GM12875 (cell line): ENCODE measurements around the gene RAB7A.

Source experiments
- H3K4me3 ChIP-seq: one replicate; pipeline ENCODE4 v1.5.1; 2011; ENCODE audit warnings: low read depth, low read length, control low read depth
- CTCF ChIP-seq: IDR thresholded peaks from 2 replicates; pipeline ENCODE4 v1.5.1; 2011; ENCODE audit warnings: low read depth, mild to moderate bottlenecking, control low read depth, inconsistent platforms, low read length, moderate library complexity, borderline replicate concordance; ENCODE audit not compliant: insufficient read depth

RAB7A gene

GRCh38 chr3:128702391-128702790 lies 23.6 kb upstream of the RAB7A start:
- no peak overlapping the region for H3K4me3 ChIP-seq
- TF ChIP-seq CTCF: no peak

- TF ChIP-seq CTCF: no peak
Measured at GRCh38 chr3:128703561-128703960, 22.4 kb upstream of the RAB7A start.

GRCh38 chr3:128706086-128706615 lies 19.8 kb upstream of the RAB7A start:
- TF ChIP-seq CTCF: no peak
- H3K4me3 ChIP-seq: no peak overlapping the region

More at GRCh38 chr3:128703561-128703960, 22.4 kb upstream of the RAB7A start:
- H3K4me3 ChIP-seq: no peak overlapping the region

GRCh38 chr3:128707928-128708494 lies 18.0 kb upstream of the RAB7A start:
- no peak overlapping the region for H3K4me3 ChIP-seq
- TF ChIP-seq CTCF: no peak

- no peak for TF ChIP-seq CTCF
- no peak overlapping the region for H3K4me3 ChIP-seq
Measured at GRCh38 chr3:128709038-128709437, 16.9 kb upstream of the RAB7A start.

GRCh38 chr3:128709506-128710210 lies 16.3 kb upstream of the RAB7A start:
- no peak overlapping the region for H3K4me3 ChIP-seq
- no peak for TF ChIP-seq CTCF

GRCh38 chr3:128710816-128711433 lies 15.1 kb upstream of the RAB7A start:
- no peak overlapping the region for H3K4me3 ChIP-seq
- no peak for TF ChIP-seq CTCF
